C4-2B (cell line): Measurements from ENCODE around the gene NCAM2.

ENCODE experiments used
- CTCF ChIP-seq: fragments of 450-650 bp; conservative IDR thresholded peaks from 2 replicates; pipeline ENCODE4 v1.5.1; 2017; ENCODE audit warnings: mild to moderate bottlenecking
- ZFX ChIP-seq: fragments of 450-650 bp; IDR thresholded peaks from 2 replicates; pipeline ENCODE4 v1.6.1; 2017

GRCh38 chr21:21268061-21268471 lies 269.9 kb downstream of the NCAM2 start:
- TF ChIP-seq CTCF (no peak), ZFX (no peak)
